GM18505 (cell line): ENCODE results near the gene PDIA5.
"Not testable (repeated sequence)": the region's sequence is repeated elsewhere in the genome, so short reads cannot be mapped to it uniquely, and the experiment has no call there.

Experiments used
- ATAC-seq: cut with Tn5 transposase; IDR thresholded peaks from one replicate; pipeline ENCODE4 v1.9.1; 2021; ENCODE audit not compliant: unreplicated experiment
- POLR2A ChIP-seq: IDR thresholded peaks from 4 replicates; pipeline ENCODE4 v1.6.1; 2011; ENCODE audit warnings: borderline replicate concordance; ENCODE audit not compliant: insufficient read depth, insufficient read length; ENCODE audit errors: extremely low read depth

Gene PDIA5

GRCh38 chr3:123110976-123111615 lies 44.3 kb downstream of the PDIA5 start:
- ATAC-seq = no peak
- no peak for TF ChIP-seq POLR2A

- ATAC-seq = no peak
Observed at GRCh38 chr3:123111640-123112039, 44.8 kb downstream of the PDIA5 start.

GRCh38 chr3:123112232-123112631 lies 45.4 kb downstream of the PDIA5 start:
- ATAC-seq = no peak
- no peak for TF ChIP-seq POLR2A

More at GRCh38 chr3:123111640-123112039, 44.8 kb downstream of the PDIA5 start:
- no peak for TF ChIP-seq POLR2A

GRCh38 chr3:123112656-123113055 lies 45.8 kb downstream of the PDIA5 start:
- not testable (repeated sequence) for ATAC-seq

- ATAC-seq = no peak
- no peak for TF ChIP-seq POLR2A
Observed at GRCh38 chr3:123113889-123114450, 47.1 kb downstream of the PDIA5 start.

- no peak for TF ChIP-seq POLR2A
Observed at GRCh38 chr3:123116116-123116515, 49.3 kb downstream of the PDIA5 start.

GRCh38 chr3:123119388-123119787 lies 52.6 kb downstream of the PDIA5 start:
- TF ChIP-seq POLR2A = no peak
- no peak for ATAC-seq

More at GRCh38 chr3:123116116-123116515, 49.3 kb downstream of the PDIA5 start:
- ATAC-seq = no peak

GRCh38 chr3:123119802-123120201 lies 53.0 kb downstream of the PDIA5 start:
- ATAC-seq = no peak
- no peak for TF ChIP-seq POLR2A

- ATAC-seq = no peak
- TF ChIP-seq POLR2A = no peak
Observed at GRCh38 chr3:123120573-123120972, 53.7 kb downstream of the PDIA5 start.

- no peak for TF ChIP-seq POLR2A
- no peak for ATAC-seq
Observed at GRCh38 chr3:123122057-123122456, 55.2 kb downstream of the PDIA5 start.

GRCh38 chr3:123122525-123123315 lies 55.9 kb downstream of the PDIA5 start:
- TF ChIP-seq POLR2A = no peak
- no peak for ATAC-seq

GRCh38 chr3:123123716-123124616 lies 57.1 kb downstream of the PDIA5 start:
- no peak for TF ChIP-seq POLR2A
- no peak for ATAC-seq

GRCh38 chr3:123124971-123125370 lies 58.1 kb downstream of the PDIA5 start:
- no peak for TF ChIP-seq POLR2A

More at GRCh38 chr3:123124971-123125370, 58.1 kb downstream of the PDIA5 start:
- no peak for ATAC-seq
